GM21367 (cell line): ENCODE measurements around the gene PODNL1.
"Not testable (repeated sequence)": the region's sequence is repeated elsewhere in the genome, so short reads cannot be mapped to it uniquely, and the experiment has no call there.

Source experiments
- ATAC-seq: cut with Tn5 transposase; IDR thresholded peaks from one replicate; pipeline ENCODE4 v1.9.1; 2021; ENCODE audit not compliant: unreplicated experiment

PODNL1 gene

DNA sequence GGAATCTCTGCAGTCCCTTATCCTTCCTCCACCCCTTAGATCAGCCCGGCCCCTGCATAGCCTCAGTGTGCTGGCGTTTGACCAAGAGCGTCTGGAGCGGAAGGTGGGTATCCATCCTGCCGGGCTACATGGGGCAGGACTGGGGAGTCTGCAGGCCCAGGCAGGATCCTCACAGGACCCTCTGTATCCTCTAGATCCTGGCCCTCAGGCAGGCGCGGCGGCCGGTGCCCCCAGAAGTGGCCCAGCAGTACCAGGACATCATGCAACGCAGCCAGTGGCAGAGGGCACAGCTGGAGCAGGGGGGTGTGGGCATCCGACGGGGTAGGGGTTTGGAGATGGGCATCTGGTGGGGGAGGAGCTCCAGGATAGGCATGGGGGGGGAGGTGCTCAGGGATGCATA, 8.9 kb downstream of the PODNL1 start:
- ATAC-seq: no peak

DNA sequence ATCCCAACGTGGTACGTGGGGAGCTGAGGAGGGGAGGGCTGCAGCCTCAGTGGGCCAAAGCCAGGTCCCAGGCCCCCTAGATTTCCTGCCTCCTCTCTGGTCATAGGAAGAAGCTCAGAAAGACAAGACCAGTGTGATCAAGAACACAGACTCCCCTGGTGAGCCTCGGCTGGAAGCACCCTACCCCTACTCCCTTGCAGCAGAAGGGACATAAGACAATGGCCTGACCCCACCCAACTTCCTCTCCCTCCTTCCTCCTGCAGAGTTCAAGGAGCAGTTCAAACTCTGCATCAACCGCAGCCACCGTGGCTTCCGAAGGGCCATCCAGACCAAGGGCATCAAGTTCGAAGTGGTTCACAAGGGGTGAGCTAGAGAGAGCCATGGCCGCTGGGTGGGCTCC, 11.5 kb downstream of the PODNL1 start:
- ATAC-seq: no peak

DNA sequence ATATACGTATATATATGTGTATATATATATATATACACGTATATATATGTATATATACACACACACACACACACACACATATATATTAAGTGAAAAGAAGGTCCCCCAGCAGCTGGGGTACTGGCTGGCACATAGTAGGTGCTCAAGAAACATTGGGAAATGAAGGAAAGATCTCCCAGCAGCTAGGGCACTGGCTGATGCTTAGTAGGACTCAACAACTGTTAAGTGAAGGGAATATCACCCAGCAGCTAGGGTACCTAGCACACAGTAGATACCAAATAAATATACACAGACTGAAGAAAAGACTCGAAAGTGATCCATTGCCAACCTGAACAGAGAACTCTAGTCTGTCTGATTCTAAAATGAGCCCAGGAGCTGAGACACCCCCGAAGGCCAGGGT, 12.2 kb downstream of the PODNL1 start:
- no peak for ATAC-seq

- no peak for ATAC-seq
Measured at GRCh38 chr19:13923194-13923987, 14.8 kb downstream of the PODNL1 start.

DNA sequence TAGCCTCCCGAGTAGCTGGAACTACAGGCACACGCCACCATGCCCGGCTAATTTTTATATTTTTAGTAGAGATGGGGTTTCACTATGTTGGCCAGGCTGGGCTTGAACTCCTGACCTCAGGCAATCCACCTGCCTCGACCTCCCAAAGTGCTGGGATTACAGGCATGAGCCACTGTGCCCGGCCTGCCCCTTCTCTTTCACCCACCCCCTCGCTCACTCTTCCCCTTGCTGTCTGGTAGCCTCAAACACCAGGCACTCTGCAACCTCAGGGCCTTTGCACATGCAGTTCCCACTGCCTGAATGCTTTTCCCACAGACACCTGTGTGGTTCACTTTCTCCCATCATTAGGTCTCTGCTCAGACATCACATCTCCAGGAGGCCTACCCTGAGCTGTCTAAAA, 16.1 kb downstream of the PODNL1 start:
- not testable (repeated sequence) for ATAC-seq

DNA sequence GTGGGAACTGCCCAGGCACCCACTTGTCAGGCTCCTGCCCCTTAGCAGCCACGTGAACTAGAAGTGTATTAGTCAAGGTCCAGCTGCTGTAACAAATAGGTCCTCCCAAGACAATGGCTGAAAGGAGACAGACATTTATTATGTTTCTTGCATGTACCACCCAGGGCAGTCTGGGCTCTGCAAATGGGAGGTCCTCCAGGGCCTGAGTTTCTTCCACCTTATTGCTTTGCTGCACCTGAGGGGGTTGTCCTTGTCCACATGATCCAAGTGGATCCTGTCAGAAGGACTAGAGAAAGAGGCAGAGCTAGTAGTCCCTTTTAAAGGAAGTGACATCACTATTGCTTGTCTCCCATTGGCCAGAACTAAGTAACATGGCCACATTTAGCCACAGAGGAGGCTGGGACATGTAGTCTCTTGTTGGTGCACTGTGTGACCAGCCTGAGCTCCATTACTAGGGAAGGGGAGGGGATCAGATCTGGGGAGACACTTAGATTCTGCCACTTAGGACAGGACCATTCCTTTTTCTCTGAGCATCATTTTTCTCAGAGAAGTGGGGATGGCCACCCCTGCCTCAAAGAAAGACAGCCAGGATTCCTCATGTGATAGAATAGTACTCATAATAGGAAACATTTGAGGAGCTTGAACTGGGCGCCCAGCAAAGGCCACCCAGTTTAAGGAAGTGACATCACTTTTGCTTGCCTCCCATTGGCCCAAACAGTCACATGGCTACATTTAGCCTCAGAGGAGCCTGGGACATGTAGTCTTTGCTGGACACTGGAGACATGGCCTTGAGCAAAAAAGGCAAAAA, 17.1 kb downstream of the PODNL1 start:
- ATAC-seq: no peak

GRCh38 chr19:13920524-13920923, 17.7 kb downstream of the PODNL1 start:
- ATAC-seq: no peak

DNA sequence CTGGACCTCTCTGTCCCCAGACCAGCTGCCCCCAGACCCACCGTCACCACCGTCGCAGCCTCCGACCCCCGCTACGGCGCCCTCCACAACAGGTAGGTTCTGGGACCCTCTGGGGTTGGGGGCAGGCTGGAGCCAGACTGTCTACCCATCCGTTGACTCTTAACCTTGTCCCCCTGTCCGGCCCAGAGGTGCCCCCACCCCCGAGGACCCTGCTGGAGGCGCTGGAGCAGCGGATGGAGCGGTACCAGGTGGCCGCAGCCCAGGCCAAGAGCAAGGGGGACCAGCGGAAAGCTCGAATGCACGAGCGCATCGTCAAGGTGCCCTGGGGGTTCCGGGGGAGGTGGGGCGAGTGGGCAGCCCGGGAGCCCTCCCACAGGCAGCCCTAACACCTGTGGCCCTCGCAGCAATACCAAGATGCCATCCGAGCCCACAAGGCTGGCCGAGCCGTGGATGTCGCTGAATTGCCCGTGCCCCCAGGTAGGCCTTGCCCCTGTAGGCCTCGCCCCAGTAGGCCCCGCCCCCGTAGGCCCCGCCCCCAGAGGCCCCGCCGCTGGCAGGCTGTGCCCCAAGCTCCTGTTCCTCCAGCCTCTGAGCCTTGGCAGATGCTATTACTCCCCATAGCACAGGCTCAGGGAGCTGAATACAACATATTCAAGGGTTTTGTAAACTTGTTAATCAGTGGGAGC, 19.3 kb downstream of the PODNL1 start:
- no peak for ATAC-seq

DNA sequence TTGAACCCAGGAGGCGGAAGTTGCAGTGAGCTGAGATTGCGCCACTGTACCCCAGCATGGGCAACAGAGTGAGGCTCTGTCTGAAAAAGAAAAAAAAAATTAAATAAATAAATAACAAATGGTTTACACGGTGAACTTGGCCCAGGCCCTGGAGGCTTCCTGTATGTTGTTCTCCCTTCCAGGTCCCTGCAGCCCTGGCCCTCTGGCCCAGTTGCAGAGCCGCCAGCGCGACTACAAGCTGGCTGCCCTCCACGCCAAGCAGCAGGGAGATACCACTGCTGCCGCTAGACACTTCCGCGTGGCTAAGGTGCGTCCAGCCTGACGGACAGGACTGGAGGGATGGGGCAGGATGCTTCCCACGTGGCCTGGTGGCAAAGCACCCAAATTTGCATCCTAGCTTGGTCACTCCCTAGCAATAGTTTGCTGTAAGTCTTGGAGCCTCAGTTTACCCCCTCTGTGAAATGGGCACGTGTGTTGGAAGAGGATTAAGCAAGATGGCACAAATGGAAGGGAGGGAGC, 20.3 kb downstream of the PODNL1 start:
- no peak for ATAC-seq

DNA sequence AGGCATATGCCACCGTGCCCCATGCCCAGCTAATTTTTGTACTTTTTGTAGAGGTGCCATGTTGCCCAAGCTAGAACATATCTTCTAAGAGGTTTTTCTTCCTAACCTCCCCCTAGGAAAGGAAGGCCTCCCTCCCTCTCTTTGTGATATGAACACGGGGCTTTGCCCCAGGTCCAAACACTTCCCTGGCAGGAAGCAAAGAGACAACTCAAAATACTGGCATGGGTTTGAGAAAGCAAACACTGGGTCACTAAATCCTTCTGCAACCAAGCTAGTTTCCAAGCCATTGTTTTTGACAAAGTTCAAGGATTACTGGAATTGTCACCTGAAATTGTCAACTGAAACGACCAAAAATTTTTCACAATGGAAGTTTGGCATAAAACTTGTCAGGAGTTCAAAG, 23.4 kb downstream of the PODNL1 start:
- ATAC-seq: no peak

GRCh38 chr19:13913352-13913751, 24.9 kb downstream of the PODNL1 start:
- no peak for ATAC-seq

GRCh38 chr19:13909430-13909829, 28.8 kb downstream of the PODNL1 start:
- no peak for ATAC-seq

- ATAC-seq: no peak
Measured at GRCh38 chr19:13908674-13909073, 29.5 kb downstream of the PODNL1 start.

- ATAC-seq: no peak
Measured at GRCh38 chr19:13906910-13907309, 31.3 kb downstream of the PODNL1 start.

DNA sequence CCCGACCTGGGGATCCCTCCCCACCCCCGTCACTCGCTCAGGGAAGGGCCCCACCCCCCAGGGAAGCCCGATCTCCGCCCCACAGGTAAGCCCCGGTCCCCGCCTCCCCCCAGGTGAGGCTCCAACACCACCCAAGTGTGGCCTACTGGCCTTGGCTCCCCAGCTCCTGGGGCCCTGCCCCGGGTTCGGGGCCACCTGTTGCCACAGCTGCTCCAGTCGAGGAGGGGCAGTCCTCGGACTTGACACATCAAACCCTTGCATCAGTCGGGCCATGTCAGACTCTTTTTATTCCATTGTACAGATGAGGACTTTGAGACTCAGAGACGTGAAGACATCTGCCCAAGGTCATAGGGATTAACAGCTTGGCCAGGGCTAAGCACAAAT, 31.7 kb downstream of the PODNL1 start:
- ATAC-seq: no peak

GRCh38 chr19:13905634-13906520, 32.3 kb downstream of the PODNL1 start, which contains the start of the genes BRME1 and CC2D1A:
Gene BRME1 (minus strand): TSS chr19:13906117. CDS start chr19:13904892, 1,225 bp downstream.
Gene CC2D1A (plus strand): TSS chr19:13906201. CDS start chr19:13906442, 241 bp downstream.
- ATAC-seq: peak; percentile 79

- ATAC-seq: no peak
Measured at GRCh38 chr19:13902993-13903555, 35.1 kb downstream of the PODNL1 start.

DNA sequence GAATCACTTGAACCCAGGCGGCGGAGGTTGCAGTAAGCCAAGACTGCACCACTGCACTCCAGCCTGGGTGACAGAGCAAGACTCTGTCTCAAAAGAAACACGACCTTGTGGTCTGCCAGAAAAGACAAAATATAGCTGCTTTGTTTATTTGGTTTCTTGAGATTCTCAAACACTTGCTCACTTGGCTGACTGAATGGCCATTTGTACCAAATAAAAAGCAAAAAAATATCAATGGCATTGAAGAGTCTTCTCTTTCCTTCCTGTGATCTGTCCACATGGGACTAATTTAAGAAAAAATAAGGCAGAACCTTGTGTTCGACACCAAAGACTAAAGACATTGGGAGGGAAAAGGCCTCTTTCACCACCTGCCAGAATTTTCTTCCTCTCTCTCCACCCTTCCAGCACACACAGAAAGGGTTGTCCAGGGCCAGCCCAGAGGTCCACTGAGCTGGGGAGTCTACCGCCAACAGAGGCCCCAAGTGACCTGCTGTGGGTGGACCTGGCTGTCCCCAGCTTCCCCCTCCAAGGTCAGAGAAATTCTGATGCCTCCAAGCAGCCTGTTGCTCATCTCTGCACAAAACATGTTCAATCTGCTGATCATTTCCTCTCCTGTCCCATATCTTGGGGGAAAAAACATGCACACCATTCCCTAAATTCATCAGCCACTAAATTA, 38.2 kb downstream of the PODNL1 start:
- no peak for ATAC-seq

GRCh38 chr19:13899393-13899792, 38.8 kb downstream of the PODNL1 start:
- no peak for ATAC-seq
